CD1c-positive myeloid dendritic cell (primary cell): ENCODE measurements around the gene ING5.

Experiments used
- DNase-seq: peaks from one replicate; pipeline ENCODE4 v3.0.0-alpha.2; 2016; ENCODE audit errors: extremely low spot score

ING5 gene

GRCh38 chr2:241706537-241706936 lies 4.7 kb downstream of the ING5 start:
- no peak for DNase-seq

GRCh38 chr2:241708879-241709278 lies 7.0 kb downstream of the ING5 start:
- DNase-seq, result no peak

GRCh38 chr2:241719093-241719492 lies 17.3 kb downstream of the ING5 start:
- no peak for DNase-seq

- no peak for DNase-seq
Measured at GRCh38 chr2:241720099-241720498, 18.3 kb downstream of the ING5 start.

- no peak for DNase-seq
Measured at GRCh38 chr2:241720560-241720959, 18.7 kb downstream of the ING5 start.

- no peak for DNase-seq
Measured at GRCh38 chr2:241721852-241722251, 20.0 kb downstream of the ING5 start.

- no peak for DNase-seq
Measured at GRCh38 chr2:241722896-241723454, 21.1 kb downstream of the ING5 start.

GRCh38 chr2:241724259-241724974 lies 22.6 kb downstream of the ING5 start:
- no peak for DNase-seq

- no peak for DNase-seq
Measured at GRCh38 chr2:241724975-241725870, 23.4 kb downstream of the ING5 start.

GRCh38 chr2:241726459-241726858 lies 24.6 kb downstream of the ING5 start:
- no peak for DNase-seq

- no peak for DNase-seq
Measured at GRCh38 chr2:241728000-241728399, 26.2 kb downstream of the ING5 start.

GRCh38 chr2:241728627-241729026 lies 26.8 kb downstream of the ING5 start:
- DNase-seq, result no peak

- no peak for DNase-seq
Measured at GRCh38 chr2:241729868-241730267, 28.0 kb downstream of the ING5 start.

- DNase-seq, result peak; percentile 15
Measured at GRCh38 chr2:241730671-241731293, 28.9 kb downstream of the ING5 start.

- peak; percentile 31 for DNase-seq
Measured at GRCh38 chr2:241732513-241733186, 30.8 kb downstream of the ING5 start.

GRCh38 chr2:241733391-241734207 lies 31.8 kb downstream of the ING5 start:
- DNase-seq, result no peak

- DNase-seq, result no peak
Measured at GRCh38 chr2:241734208-241734466, 32.3 kb downstream of the ING5 start.

GRCh38 chr2:241734467-241735208 lies 32.8 kb downstream of the ING5 start, which contains the start of gene D2HGDH:
Gene D2HGDH, plus strand, starts transcription at chr2:241734630. Its CDS starts 595 bp downstream, at chr2:241735225.
- DNase-seq, result peak; percentile 96

GRCh38 chr2:241736111-241736510 lies 34.3 kb downstream of the ING5 start:
- no peak for DNase-seq

- no peak for DNase-seq
Measured at GRCh38 chr2:241738040-241738686, 36.3 kb downstream of the ING5 start.
